UCSD-AML1 (cell line): ENCODE results near the gene CCDC71L.

ENCODE experiments used
- DNase-seq: peaks from one replicate; lab custom pipeline; 2025; ENCODE audit not compliant: unreplicated experiment; lab: John Stamatoyannopoulos, UW

Gene CCDC71L

DNA sequence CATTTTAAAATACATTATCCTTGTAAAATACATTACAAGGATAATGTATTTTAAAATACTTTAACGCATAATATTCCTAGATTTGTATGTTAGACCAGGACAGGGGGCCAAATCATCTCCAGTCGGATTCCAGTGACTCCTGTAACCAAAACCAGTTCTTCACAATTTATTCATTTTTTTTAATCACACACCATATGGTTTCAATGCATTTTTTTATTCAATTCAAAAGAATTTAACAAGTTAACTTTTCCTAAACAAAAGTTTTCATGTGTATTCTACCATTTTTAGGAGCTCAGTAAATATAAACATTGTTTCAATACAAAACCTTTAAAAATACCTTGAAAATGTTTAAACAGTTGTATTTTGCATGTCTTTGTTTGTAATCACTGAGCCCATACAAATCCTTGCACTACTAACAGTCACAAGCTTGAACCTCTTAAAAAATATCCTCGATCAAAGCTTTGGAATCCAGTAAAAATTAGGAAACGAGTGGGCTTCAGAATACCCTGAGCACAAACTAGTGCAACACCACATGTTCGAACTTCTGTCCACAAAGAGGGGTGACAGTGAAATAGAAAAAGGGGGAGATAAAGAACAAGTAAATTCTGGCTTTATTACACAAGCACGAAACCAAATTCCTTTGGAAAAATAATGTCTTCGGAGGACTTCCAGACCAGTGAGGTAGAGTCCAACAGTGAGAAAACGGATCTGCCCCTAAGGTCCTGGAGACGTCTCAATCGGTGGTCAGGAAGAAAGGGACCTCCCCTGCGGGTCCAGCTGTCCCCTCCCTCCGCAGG is 1.6 kb downstream of the CCDC71L start:
- no peak for DNase-seq

DNA sequence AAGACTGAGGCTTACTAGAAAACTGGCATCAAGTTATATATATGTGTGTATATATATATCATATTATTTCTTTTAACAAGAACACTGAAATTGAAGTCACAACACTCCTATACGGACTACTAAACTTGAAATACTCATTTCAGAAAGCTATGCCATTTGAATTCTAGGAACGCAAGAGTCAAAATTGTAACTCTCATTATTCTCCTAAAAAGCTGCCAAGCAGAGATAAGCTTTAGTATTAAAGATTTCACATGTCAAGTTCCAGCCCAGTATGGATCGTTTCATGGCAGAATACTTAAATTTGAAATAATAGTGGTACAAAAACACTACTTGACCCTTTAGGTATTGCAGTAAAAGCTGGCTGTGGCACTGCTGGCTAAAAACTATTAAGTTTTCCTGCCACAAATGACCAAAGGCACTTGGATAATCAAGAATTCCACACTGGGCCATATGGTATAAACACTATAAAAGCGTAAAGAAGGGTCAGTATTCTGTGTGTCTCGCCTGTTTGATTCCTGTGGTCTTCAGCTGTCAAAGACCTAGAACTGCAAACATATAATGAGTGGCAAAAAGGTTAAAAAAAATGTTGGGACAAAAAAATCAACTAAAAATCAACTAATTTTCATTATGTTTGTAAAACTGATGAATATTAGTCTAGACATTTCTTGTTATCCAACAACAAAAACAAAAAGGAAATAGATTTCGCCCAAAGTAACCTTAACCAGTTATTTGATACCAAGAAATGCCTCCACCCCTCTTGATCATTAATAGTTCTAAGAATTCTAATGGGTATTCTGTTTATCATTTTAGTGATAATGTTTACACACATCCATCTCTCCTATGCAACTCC is 2.4 kb downstream of the CCDC71L start:
- no peak for DNase-seq

DNA sequence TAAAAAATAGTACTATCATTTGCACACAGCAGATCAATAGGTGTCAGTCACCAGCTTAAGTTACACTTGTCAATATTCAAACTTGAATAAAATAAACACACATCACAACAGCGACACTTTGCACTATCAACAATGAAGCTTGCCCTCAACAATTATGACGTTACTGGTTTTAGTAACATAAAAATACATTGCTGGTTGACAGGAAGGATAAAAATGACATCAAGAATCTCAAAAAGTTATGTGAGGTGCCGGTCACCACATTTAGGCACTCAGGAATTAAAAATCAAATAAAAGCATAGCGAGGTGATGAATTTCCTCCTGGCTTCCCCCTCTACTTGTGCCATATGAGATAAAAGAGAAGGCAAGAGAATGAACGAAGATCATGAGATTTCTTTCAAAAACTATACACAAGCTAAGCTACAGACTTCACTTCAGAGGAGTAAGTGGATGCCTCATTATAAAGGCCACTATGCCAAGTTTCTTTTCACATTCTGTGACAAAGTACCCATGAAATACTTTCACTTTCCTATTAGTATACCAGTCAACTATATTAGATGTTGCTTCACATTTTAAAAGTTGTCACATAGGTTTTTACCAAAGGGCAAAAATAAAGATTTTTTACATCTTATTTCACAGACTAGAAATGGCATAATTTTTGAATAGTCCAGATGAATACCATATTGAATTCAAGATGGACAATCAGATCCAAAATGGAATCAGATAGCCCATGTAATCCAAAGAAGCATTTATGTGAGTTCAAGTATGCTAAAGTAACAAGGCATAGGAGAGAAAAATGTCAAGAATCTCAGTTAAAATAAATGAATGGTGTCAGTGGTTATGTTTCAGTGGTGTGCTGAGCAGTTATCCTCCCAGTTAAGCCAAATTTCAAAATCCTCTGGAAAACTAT is 3.6 kb downstream of the CCDC71L start:
- DNase-seq, result no peak

DNA sequence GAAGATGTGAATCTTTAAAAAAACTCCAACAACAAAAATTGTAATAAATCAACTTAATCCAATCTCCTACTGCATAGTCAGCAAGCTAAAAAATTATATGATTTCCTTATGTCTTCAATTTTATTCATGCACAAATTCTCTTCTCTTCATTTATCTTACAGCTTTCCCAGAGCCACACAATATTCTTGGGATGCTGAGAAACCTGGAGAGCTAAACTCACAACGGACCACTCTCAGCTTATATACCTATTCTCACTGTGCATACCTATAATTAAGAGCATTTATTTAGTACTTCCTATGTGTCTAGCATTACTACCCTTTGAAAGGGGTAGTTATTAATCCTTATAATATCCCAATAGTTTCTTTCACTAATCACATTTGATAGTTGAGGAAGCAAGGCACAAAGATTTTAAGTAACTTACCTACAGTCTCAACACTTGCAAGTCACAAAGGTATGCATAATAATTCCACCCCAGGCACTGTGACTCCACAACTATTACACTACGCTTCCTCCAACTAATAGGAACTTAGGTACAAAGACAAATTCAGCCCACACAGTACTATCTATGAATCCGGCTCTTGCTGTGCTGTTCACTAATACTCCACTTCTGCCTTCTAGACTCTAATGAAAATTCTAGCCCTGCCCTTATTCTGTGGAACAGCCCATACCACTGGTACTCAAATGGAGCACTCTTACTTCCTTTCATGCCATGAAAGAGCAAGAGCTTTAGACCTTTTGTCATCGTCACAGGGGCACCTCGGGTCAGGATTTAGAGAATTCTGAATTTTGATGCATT is 5.1 kb downstream of the CCDC71L start:
- DNase-seq, result no peak

DNA sequence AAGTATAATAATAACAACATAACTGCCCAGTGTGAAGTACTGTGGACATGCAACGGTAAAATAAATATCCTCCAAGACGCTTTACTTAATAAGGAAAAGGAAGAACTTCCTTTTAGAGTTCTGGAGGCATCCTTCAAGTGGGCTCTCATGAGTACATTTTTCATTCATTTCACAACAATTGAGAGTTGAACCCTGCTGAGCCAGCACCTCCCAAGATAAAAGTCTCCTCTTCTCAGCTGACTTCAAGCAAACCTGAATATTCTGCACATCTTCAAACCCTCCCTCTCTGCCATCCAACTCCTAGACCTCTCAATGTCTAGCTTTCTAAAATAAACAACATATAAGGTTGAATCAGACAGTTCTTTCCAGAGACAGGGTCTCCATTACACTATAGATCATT is 7.5 kb downstream of the CCDC71L start:
- DNase-seq, result no peak

DNA sequence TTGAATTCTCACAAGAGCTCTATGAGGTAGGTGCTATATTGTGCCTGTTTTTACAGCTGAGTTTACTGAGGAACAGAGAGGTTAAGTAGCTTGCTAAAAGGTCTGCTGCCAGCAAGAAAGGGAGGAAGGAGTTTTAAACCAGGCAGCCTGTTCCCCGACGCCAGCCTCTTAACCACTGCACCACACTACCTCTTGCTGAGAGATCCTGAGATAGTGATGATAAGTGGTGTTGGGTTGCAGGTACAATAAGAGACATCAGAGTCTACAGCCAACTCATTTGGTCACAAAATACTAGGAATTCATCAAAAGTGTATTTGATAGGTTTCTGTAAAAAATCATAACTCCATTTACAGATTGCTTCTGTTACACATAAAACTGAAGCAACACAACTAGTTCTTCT is 8.0 kb downstream of the CCDC71L start:
- DNase-seq, result no peak

DNA sequence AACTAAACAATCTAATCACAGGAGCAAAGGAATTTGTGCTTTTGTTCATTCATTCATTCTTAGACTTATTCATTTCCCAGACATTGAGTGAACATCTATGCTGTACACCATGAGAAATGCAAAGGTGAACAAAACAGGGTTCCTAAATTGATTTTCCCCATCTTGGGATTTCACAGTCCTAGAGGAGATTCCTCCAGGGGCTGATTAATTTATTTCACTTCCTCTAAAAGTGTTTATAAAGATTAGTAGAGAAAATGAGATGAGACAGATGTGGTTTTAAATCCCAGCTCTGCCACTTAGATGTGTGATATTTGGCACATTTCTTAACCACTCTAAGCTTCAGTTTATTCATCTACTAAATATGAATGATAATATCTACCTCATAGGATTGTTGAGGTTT is 8.9 kb downstream of the CCDC71L start:
- DNase-seq, result no peak

DNA sequence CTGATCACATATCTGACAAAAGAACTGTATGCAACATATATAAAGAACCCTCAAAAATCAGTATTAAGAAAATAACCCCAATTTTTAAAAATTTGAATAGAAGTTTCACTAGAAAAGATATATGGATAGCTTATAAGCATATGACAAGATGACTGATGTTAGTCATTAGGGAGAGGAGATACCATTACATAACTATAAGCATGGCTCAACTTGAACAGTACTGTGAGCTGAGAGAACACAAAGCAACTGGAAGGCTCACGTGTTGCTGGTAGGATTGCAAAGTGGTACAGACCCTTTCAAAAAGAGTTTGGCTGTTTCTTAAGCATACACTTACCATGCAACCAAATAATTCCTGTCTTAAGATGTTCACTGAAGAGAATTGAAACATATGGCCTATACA is 14.7 kb downstream of the CCDC71L start:
- DNase-seq, result no peak

DNA sequence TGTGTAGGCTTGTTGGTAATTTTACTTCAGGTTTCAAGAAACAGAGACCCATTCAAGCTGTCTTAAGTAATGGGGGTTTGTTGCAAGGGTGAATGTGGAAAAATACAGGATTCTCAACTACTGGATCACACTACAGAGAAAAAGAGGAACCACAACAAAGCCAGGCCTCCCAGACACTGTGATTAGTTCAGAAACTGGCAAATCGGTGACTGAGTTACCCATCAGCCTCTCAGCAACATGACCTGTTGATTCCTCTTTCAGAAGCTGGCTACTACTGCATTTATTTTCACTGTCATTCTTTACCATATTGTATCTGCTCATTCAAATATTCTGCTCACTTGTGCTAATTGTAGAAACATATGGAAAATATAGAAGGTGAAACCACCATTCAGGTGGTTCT is 16.0 kb downstream of the CCDC71L start:
- DNase-seq, result no peak

DNA sequence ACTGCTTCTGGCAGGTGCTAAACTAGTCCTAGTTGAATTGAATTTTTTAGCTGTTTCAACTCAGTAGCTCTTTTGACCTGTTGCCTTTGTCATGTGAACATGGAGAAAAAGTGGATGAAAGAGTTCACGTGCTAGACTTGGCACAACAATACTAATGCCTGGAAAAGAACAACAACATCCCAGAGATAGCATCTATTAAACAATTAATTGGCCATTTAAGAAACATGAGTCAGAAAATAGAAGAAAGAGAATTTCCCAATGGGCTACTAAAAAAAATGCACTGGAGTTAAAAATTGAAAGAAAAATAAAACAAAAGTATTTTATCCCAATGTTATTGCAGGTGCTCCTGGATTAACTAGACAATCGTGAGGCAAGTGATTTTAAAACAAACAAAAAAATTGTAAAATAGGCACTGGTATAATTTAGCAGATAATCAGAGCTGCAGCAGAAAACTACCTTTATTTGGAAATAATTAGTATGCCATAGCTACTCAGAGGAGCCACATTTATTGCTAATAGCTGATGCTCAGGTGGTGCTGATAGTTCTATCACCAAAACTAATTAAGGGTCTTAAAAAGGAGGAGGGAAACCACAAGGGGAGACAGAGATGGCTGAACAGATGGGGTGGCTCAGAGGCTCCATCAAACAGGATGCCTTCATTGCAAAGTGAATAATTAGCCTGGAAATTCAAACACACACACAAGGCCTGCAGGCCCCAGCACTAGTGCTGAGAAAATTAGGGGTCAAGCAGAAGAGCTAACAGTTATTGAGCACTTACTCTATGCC is 17.6 kb downstream of the CCDC71L start:
- DNase-seq, result no peak

DNA sequence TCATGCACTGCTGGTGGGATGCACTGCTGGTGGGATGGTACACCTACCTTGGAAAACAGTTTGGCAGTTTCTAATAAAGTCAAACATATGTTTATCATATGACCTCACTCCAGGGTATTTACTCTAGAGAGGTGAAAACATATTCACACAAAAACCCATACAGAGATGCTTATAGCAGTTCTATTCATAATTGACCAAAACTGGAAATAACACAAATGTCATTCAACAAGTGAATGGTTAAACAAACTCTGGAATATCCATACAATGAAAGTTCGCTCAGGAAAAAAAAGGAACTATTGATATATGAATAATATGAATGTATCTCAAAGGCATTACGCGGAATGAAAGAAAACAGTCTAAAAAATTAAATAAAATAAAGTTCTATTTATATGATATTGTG is 19.5 kb downstream of the CCDC71L start:
- DNase-seq, result no peak

DNA sequence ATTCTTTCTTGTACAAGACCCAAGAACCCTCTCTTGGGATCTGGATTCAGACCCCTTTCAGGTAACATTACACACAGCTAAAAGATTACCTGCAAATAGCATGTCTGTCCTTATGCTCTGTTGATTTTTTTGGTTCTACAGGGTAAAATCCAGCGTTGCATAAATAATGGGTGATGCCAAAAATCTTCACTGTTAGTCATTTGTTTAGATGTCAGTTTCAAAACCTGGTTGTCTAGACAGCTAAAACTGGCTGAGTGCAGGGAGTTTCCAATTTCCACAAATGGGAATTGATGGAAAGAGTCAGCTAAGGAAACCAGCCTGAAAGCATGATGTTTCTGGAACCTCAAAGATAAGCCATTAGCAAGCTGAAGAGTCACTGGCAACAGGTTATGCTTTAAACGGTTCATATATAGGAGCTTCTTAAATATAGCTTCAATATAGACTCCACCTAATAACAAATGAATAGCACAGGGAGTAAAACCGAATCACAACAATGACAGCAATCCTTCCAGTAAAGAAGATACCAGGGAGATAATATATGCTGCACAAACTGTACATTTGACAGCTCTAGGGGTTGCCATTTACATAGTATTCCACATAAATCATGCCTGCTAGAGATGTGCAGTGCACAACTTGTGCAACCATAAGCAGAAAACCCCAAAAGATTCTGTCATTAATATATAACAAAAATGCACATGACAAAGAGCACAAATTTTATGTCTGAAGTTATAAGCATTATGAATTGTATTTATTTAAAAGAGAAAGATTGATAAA is 20.4 kb downstream of the CCDC71L start:
- no peak for DNase-seq

DNA sequence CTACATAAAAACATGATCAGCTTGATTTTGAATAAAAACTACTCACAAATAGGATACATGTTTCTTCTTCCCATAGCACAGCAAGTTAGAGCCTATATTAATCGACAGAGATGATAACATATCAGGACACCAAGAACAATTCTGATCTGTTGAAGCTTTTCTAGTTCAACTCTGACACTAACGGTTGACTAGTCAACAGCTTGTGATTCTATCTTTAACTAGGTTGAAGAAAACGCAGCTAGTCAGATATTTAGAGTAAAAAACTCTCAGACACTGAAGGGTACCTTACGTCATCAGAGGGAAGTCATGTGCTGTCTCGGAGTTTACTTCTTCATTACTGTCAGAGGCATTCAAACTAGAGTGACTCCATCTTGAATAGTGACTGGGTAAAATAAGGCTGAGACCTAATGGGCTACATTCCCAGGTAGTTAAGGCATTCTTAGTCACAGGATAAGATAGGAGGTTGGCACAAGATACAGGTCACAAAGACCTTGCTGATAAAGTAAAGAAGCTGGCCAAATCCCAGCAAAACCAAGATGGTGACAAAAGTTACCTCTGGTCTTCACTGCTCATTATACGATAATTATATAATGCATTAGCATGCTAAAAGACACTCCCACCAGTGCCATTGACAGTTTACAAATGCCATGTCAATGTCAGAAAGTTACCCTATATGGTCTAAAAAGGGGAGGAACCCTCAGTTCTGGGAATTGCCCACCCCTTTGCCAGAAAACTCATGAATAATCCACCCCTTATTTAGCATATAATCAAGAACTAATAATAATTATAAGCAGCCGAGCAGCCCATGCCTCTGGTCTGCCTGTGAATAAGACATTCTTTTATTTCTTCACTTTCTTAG is 21.3 kb downstream of the CCDC71L start:
- no peak for DNase-seq

DNA sequence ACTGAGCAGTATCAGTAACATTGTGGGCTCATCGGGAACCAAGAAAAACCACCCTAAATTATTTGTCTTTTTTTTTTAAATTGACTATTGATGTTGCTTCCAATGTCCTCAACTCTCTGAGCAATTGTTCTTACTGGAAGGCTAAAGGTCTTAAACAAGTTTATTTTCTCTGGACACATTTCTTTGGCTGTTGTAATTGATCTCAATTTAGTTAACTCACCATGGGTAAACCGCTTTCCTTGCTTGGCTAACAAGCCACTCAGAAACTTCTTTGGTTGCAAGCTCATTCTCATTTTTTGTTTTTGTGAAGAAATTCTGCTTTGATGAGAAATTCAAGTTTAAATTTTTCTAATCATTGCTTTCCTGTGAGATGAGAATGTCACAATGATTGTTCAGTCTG is 25.5 kb downstream of the CCDC71L start:
- no peak for DNase-seq

DNA sequence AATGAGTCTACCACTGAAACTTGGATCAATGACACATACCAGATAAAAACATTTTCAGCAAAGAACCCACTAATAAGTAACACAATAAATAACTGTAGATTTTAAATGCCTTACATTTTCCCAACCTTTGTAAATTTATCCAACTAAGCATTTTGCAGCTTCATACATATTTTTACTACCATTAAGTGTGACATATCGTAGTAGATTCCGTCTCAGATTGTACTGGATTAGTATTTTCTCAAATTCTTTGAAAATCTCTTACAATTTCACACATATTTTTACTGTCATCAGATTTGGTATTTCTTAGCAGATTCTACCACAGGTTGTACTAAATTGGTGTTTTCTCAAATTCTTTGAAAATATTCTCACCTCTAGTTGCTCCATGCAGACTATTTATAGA is 26.0 kb downstream of the CCDC71L start:
- DNase-seq, result no peak

DNA sequence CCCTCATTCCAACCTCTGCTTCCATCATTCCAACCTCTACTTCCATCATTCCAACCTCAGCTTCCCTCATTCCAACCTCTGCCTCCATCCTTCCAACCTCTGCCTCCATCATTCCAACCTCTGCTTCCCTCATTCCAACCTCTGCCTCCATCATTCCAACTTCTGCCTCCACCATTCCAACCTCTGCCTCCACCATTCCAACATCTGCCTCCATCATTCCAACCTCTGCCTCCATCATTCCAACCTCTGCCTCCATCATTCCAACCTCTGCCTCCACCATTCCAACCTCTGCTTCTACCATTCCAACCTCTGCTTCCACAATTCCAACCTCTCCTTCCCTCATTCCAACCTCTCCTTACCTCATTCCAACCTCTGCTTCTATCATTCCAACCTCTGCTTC is 30.3 kb downstream of the CCDC71L start:
- no peak for DNase-seq

DNA sequence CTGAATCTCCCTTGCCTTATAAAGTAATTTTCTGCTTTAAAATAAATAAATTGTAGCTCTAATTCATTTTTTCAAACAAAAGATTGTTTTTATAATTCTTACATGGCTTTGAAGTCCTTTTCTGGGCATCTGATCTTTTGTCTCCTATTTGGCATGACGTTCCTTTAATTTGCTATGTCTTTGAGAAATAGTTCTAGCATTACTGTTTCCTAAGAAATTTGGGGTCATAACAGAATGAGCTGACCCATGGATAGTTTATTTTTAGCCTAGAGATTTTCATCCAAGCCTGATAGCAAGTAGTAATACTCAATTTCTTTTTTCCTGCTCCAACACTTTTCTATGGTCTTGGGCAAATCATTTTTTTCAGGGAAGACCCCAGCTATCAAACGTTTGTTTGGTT is 31.4 kb downstream of the CCDC71L start:
- no peak for DNase-seq
